Measurements from ENCODE around the gene MYO1F.
"Not testable (repeated sequence)": the region's sequence is repeated elsewhere in the genome, so short reads cannot be mapped to it uniquely, and the experiment has no call there.

MYO1F gene

GRCh38 chr19:8515317-8515716 is 61.9 kb downstream of the MYO1F start:
- DNase-seq (ENCODE audit: low spot score) = peak; percentile 36

- not testable (repeated sequence) for DNase-seq (ENCODE audit: low spot score)
Measured at GRCh38 chr19:8514505-8515009, 62.7 kb downstream of the MYO1F start.

GRCh38 chr19:8513687-8514504 is 63.3 kb downstream of the MYO1F start, which contains the start of gene ZNF414:
ZNF414 (minus strand) TSS chr19:8514167; CDS start chr19:8514046, 121 bp downstream.
- peak; percentile 96 for DNase-seq (ENCODE audit: low spot score)

GRCh38 chr19:8513036-8513686 is 64.1 kb downstream of the MYO1F start:
- no peak for DNase-seq (ENCODE audit: low spot score)

- peak; percentile 24 for DNase-seq (ENCODE audit: low spot score)
Measured at GRCh38 chr19:8512115-8512967, 64.9 kb downstream of the MYO1F start.

- DNase-seq (ENCODE audit: low spot score) = no peak
Measured at GRCh38 chr19:8511573-8512101, 65.6 kb downstream of the MYO1F start.

GRCh38 chr19:8510589-8511115 is 66.6 kb downstream of the MYO1F start:
- no peak for DNase-seq (ENCODE audit: low spot score)

GRCh38 chr19:8506402-8506957 is 70.8 kb downstream of the MYO1F start:
- no peak for DNase-seq (ENCODE audit: low spot score)

- DNase-seq (ENCODE audit: low spot score) = peak; percentile 73
Measured at GRCh38 chr19:8505680-8506401, 71.4 kb downstream of the MYO1F start.

GRCh38 chr19:8504919-8505318 is 72.3 kb downstream of the MYO1F start:
- no peak for DNase-seq (ENCODE audit: low spot score)

GRCh38 chr19:8504171-8504570 is 73.1 kb downstream of the MYO1F start:
- DNase-seq (ENCODE audit: low spot score) = no peak

GRCh38 chr19:8503510-8503909 is 73.7 kb downstream of the MYO1F start:
- DNase-seq (ENCODE audit: low spot score) = no peak

GRCh38 chr19:8501981-8502380 is 75.3 kb downstream of the MYO1F start:
- DNase-seq (ENCODE audit: low spot score) = no peak

GRCh38 chr19:8501516-8501915 is 75.7 kb downstream of the MYO1F start:
- no peak for DNase-seq (ENCODE audit: low spot score)

- no peak for DNase-seq (ENCODE audit: low spot score)
Measured at GRCh38 chr19:8500158-8500557, 77.1 kb downstream of the MYO1F start.

GRCh38 chr19:8499048-8499833 is 78.0 kb downstream of the MYO1F start:
- no peak for DNase-seq (ENCODE audit: low spot score)

- DNase-seq (ENCODE audit: low spot score) = no peak
Measured at GRCh38 chr19:8498295-8498694, 78.9 kb downstream of the MYO1F start.

GRCh38 chr19:8494158-8494557 is 83.1 kb downstream of the MYO1F start:
- no peak for DNase-seq (ENCODE audit: low spot score)

- no peak for DNase-seq (ENCODE audit: low spot score)
Measured at GRCh38 chr19:8491574-8491973, 85.7 kb downstream of the MYO1F start.

- no peak for DNase-seq (ENCODE audit: low spot score)
Measured at GRCh38 chr19:8490873-8491272, 86.4 kb downstream of the MYO1F start.

All from activated CD4-positive, alpha-beta T cell treated with anti-CD3 and anti-CD28 coated beads, Interleukin-2, Interleukin-4, amounts not matched to agents 100 ng/mL and 50 ng/mL, durations not matched to agents 16 hours and 8 hours (primary cell).